8988T (cell line): ENCODE measurements around the gene OPN4.

Experiments
- DNase-seq: peaks from one replicate; pipeline ENCODE4 v3.0.0; 2011

The OPN4 gene

GRCh38 chr10:86662186-86663045, 8.1 kb downstream of the OPN4 start:
- no peak for DNase-seq

GRCh38 chr10:86663046-86663345, 8.6 kb downstream of the OPN4 start:
- no peak for DNase-seq

GRCh38 chr10:86663576-86664339, 9.4 kb downstream of the OPN4 start:
- DNase-seq, result no peak

GRCh38 chr10:86664341-86665217, 10.2 kb downstream of the OPN4 start:
- no peak for DNase-seq

GRCh38 chr10:86665218-86665607, 10.9 kb downstream of the OPN4 start:
- no peak for DNase-seq

- DNase-seq, result no peak
Measured at GRCh38 chr10:86665868-86666267, 11.5 kb downstream of the OPN4 start.

- DNase-seq, result no peak
Measured at GRCh38 chr10:86666538-86666937, 12.2 kb downstream of the OPN4 start.

- DNase-seq, result no peak
Measured at GRCh38 chr10:86667421-86668181, 13.3 kb downstream of the OPN4 start.

- DNase-seq, result no peak
Measured at GRCh38 chr10:86668297-86669165, 14.2 kb downstream of the OPN4 start, which contains the start of gene LDB3. Gene LDB3, plus strand, starts transcription at chr10:86668511. Its CDS starts 181 bp downstream, at chr10:86668692.

- DNase-seq, result no peak
Measured at GRCh38 chr10:86670290-86670811, 16.0 kb downstream of the OPN4 start.

- no peak for DNase-seq
Measured at GRCh38 chr10:86670876-86671275, 16.5 kb downstream of the OPN4 start.

- no peak for DNase-seq
Measured at GRCh38 chr10:86671419-86671818, 17.1 kb downstream of the OPN4 start.

- no peak for DNase-seq
Measured at GRCh38 chr10:86671985-86672710, 17.8 kb downstream of the OPN4 start.

- DNase-seq, result no peak
Measured at GRCh38 chr10:86673216-86673826, 19.0 kb downstream of the OPN4 start.

- no peak for DNase-seq
Measured at GRCh38 chr10:86673827-86674581, 19.7 kb downstream of the OPN4 start.

GRCh38 chr10:86674912-86675311, 20.6 kb downstream of the OPN4 start:
- DNase-seq, result no peak

GRCh38 chr10:86677374-86677773, 23.0 kb downstream of the OPN4 start:
- no peak for DNase-seq

GRCh38 chr10:86678999-86679792, 24.8 kb downstream of the OPN4 start:
- DNase-seq, result no peak
